ENCODE results near the gene SHLD1.

GRCh38 chr20:5785146-5785545 lies 34.9 kb downstream of the SHLD1 start:
- TF ChIP-seq, protein P1, sequence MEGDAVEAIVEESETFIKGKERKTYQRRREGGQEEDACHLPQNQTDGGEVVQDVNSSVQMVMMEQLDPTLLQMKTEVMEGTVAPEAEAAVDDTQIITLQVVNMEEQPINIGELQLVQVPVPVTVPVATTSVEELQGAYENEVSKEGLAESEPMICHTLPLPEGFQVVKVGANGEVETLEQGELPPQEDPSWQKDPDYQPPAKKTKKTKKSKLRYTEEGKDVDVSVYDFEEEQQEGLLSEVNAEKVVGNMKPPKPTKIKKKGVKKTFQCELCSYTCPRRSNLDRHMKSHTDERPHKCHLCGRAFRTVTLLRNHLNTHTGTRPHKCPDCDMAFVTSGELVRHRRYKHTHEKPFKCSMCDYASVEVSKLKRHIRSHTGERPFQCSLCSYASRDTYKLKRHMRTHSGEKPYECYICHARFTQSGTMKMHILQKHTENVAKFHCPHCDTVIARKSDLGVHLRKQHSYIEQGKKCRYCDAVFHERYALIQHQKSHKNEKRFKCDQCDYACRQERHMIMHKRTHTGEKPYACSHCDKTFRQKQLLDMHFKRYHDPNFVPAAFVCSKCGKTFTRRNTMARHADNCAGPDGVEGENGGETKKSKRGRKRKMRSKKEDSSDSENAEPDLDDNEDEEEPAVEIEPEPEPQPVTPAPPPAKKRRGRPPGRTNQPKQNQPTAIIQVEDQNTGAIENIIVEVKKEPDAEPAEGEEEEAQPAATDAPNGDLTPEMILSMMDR (IDR thresholded peaks at IDR 0.05 in 2 of 3, conservative IDR thresholded peaks at IDR 0.05 in 1 of 3; ENCODE audit: borderline replicate concordance in 1 of 3, insufficient read depth in 1 of 3, low read depth in 2 of 3, low read length in 2 of 3) = no peak
- no peak for TF ChIP-seq EZH2 (IDR thresholded peaks at IDR 0.05)
- TF ChIP-seq POLR2A (IDR thresholded peaks at IDR 0.05; ENCODE audit: borderline replicate concordance, extremely low read depth, insufficient read depth, insufficient read length) = no peak
- no peak for TF ChIP-seq SRF (IDR thresholded peaks at IDR 0.05; ENCODE audit: low read depth)
- TF ChIP-seq, protein P2, sequence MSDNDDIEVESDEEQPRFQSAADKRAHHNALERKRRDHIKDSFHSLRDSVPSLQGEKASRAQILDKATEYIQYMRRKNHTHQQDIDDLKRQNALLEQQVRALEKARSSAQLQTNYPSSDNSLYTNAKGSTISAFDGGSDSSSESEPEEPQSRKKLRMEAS (IDR thresholded peaks at IDR 0.05) = no peak
- TF ChIP-seq POLR2AphosphoS5 (IDR thresholded peaks at IDR 0.05; ENCODE audit: low read depth, low read length) = no peak
- TF ChIP-seq ZNF274 (IDR thresholded peaks at IDR 0.05; ENCODE audit: low read depth, low read length) = no peak
- TF ChIP-seq, protein P3, sequence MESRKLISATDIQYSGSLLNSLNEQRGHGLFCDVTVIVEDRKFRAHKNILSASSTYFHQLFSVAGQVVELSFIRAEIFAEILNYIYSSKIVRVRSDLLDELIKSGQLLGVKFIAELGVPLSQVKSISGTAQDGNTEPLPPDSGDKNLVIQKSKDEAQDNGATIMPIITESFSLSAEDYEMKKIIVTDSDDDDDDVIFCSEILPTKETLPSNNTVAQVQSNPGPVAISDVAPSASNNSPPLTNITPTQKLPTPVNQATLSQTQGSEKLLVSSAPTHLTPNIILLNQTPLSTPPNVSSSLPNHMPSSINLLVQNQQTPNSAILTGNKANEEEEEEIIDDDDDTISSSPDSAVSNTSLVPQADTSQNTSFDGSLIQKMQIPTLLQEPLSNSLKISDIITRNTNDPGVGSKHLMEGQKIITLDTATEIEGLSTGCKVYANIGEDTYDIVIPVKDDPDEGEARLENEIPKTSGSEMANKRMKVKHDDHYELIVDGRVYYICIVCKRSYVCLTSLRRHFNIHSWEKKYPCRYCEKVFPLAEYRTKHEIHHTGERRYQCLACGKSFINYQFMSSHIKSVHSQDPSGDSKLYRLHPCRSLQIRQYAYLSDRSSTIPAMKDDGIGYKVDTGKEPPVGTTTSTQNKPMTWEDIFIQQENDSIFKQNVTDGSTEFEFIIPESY (IDR thresholded peaks at IDR 0.05; ENCODE audit: extremely low read depth, insufficient replicate concordance, low read length) = no peak
- TF ChIP-seq JUND (IDR thresholded peaks at IDR 0.05) = no peak
- no peak for TF ChIP-seq EZH2phosphoT487 (IDR thresholded peaks at IDR 0.05; ENCODE audit: borderline replicate concordance)
- TF ChIP-seq SP1 (IDR thresholded peaks at IDR 0.05; ENCODE audit: low read depth) = peak; percentile 10; the same call in 1 of the 2 replicates
- TF ChIP-seq RAD21 (IDR thresholded peaks at IDR 0.05; ENCODE audit: low read depth) = no peak
- TF ChIP-seq REST (IDR thresholded peaks at IDR 0.05; ENCODE audit: low read depth) = no peak

Data from HCT116 (cell line).